Measurements from ENCODE around the gene CCDC200.

CCDC200 gene

DNA sequence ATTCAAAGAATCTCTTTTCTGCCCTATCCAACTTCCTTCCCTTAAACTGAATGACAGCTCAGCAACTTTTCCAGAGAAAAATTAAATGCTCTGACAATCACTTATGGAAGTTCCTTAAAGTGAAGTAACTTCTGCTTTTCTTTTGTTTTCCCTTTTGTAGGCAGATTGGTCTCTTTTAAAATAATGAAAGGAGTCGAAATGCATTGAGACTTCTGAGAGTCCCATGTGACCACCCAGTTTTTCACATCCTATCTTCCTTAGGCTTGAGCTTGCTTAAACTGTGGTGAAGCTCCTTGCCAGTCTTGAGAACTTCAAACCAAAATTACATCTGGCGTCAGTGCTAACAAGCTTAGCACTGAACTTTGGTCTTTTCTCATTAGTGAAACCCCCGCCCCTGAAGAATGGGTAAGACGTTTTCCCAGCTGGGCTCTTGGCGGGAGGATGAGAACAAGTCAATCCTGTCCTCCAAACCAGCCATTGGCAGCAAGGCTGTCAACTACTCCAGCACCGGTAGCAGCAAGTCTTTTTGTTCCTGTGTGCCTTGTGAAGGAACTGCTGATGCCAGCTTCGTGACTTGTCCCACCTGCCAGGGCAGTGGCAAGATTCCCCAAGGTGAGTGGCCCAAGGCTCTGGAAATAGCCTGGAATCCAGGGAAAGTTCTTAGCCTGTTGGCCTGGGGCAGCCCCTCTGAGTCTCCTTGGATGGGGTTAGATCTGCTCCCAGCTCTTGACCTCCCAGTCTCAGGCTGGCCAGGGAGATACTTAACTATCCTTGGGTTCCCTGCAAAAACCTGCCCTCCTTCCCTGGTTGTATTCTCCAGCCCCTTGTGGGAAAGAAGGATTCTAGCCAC, 15.6 kb downstream of the CCDC200 start:
- H3K36me3 ChIP-seq (ENCODE audit: control insufficient read depth in 2 of 2, insufficient read depth in 1 of 2, low read length in 2 of 2): peaks cover 11 to 88% of the 10 kb centered on the region in 2 experiments; a peak in 2 of 3 replicates
- ChIA-PET POLR2A (interaction anchor here (0.6 to 2.2 kb wide), 3 partner anchors 10 to 107 kb away, joined by 3 to 10 read pairs (median 5); no protein-coding TSS in a partner anchor), CTCF (no interaction called here)
- TF ChIP-seq PRDM1 (tag by site-specific recombination; IDR thresholded peaks at IDR 0.05): 0 out of 2 replicates have a peak, but pooled peaks have one; percentile 36
- TF ChIP-seq ZNF670 (tag by site-specific recombination; IDR thresholded peaks at IDR 0.05; ENCODE audit: low read depth): no peak
- TF ChIP-seq MZF1 (tag by site-specific recombination; IDR thresholded peaks at IDR 0.05; ENCODE audit: borderline replicate concordance): no peak
- no peak for TF ChIP-seq ZNF701 (tag by site-specific recombination; IDR thresholded peaks at IDR 0.05)
- no peak overlapping the region for H3K27ac ChIP-seq (ENCODE audit: extremely low read depth, low read depth, low read length)
- H3K4me1 ChIP-seq (ENCODE audit: control insufficient read depth, insufficient read depth, low read length): no peaks in the 10 kb centered on the region
- H3K9me3 ChIP-seq (ENCODE audit: control insufficient read depth, insufficient read depth, low read depth, low read length): no peaks in the 10 kb centered on the region
- no peak overlapping the region for H3K4me3 ChIP-seq (ENCODE audit: low read depth, low read length)

DNA sequence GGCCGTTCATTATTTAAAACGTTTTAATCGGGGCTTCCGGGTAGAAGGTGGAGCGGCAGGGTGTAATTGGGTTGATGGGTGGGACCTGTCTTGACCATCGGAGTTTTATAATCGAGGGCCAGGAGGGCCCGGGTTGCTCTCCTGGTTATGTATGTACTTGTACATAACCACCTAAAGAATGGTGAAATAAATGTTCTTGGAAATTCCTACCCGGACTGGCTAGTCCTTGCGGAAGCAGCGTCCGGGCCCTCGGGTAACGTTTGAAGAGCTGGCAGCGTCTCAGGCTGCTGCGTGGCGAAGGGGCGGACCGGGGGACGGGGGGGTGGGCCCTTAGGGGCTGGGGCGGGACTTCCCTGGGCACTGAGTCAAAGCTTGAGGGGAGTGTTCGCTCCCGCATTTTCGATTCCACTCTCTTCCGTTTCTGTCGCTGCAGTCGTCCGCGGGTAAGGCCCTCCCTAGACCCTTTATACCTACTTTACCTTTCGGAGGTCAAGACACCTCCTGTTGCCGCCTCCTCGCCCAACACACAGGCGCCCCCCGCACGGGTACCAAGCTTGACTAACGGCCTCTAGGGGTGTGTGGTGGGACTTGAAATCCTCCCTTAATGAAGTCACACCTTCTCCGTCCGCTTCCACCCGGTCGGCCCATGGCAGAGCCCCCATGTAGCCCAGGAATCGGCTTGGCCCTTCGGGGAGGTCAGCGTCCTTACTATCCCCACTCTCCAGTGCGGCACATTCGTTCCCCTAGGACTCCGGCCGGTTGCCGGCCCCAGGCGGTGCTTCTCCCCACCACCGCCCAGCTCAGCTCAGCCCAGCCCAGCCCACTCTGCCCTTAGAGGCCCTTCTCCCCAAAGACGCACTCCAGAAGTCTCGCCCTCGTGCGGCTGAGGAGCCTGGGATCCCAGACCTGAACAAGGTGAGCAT, 16.7 kb downstream of the CCDC200 start, which contains the start of gene TMEM106A:
TMEM106A (plus strand) TSS at position 396 of the 923 bp plus-strand sequence. CDS start 1,167 bp downstream, outside the sequence.
- H3K36me3 ChIP-seq (ENCODE audit: control insufficient read depth in 2 of 2, insufficient read depth in 1 of 2, low read length in 2 of 2): peaks cover 17 to 89% of the 10 kb centered on the region in 2 experiments
- H3K4me1 ChIP-seq (ENCODE audit: control insufficient read depth, insufficient read depth, low read length): no peaks in the 10 kb centered on the region
- H3K27ac ChIP-seq (ENCODE audit: extremely low read depth, low read depth, low read length): no peak within 1 kb of the TSS
- no peak for TF ChIP-seq ZNF114 (tag by site-specific recombination; IDR thresholded peaks at IDR 0.05)
- no peak for TF ChIP-seq ZNF248 (tag by site-specific recombination; IDR thresholded peaks at IDR 0.05)
- TF ChIP-seq ZNF10 (tag by site-specific recombination; IDR thresholded peaks at IDR 0.05): no peak
- TF ChIP-seq, protein P1, sequence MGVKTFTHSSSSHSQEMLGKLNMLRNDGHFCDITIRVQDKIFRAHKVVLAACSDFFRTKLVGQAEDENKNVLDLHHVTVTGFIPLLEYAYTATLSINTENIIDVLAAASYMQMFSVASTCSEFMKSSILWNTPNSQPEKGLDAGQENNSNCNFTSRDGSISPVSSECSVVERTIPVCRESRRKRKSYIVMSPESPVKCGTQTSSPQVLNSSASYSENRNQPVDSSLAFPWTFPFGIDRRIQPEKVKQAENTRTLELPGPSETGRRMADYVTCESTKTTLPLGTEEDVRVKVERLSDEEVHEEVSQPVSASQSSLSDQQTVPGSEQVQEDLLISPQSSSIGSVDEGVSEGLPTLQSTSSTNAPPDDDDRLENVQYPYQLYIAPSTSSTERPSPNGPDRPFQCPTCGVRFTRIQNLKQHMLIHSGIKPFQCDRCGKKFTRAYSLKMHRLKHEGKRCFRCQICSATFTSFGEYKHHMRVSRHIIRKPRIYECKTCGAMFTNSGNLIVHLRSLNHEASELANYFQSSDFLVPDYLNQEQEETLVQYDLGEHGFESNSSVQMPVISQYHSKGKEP (tag by site-specific recombination; IDR thresholded peaks at IDR 0.05): no peak
- no peak for TF ChIP-seq ZNF530 (tag by site-specific recombination; IDR thresholded peaks at IDR 0.05; ENCODE audit: low read depth)
- no peak for TF ChIP-seq ZNF335 (tag by site-specific recombination; conservative IDR thresholded peaks at IDR 0.05)
- TF ChIP-seq ZNF157 (tag by site-specific recombination; IDR thresholded peaks at IDR 0.05): no peak
- no peak for TF ChIP-seq ZNF768 (tag by site-specific recombination; IDR thresholded peaks at IDR 0.05)
- TF ChIP-seq YY2 (tag by site-specific recombination; IDR thresholded peaks at IDR 0.05): no peak
- no peak for TF ChIP-seq RBAK (tag by site-specific recombination; IDR thresholded peaks at IDR 0.05)
- no peak for TF ChIP-seq ZNF341 (tag by site-specific recombination; IDR thresholded peaks at IDR 0.05; ENCODE audit: low read depth)
- TF ChIP-seq ZNF785 (tag by site-specific recombination; IDR thresholded peaks at IDR 0.05): no peak
- TF ChIP-seq GLIS1 (tag by site-specific recombination; IDR thresholded peaks at IDR 0.05): no peak
- TF ChIP-seq ZBTB48 (tag by site-specific recombination; IDR thresholded peaks at IDR 0.05): no peak
- POLR2A ChIA-PET: interaction anchor here (1.2 kb wide), 1 partner anchor 11 kb away, joined by 5 read pairs; no protein-coding TSS in a partner anchor
- CTCF ChIA-PET: no interaction called here
- no peaks in the 10 kb centered on the region for H3K9me3 ChIP-seq (ENCODE audit: control insufficient read depth, insufficient read depth, low read depth, low read length)
- no peak within 1 kb of the TSS for H3K4me3 ChIP-seq (ENCODE audit: low read depth, low read length)

DNA sequence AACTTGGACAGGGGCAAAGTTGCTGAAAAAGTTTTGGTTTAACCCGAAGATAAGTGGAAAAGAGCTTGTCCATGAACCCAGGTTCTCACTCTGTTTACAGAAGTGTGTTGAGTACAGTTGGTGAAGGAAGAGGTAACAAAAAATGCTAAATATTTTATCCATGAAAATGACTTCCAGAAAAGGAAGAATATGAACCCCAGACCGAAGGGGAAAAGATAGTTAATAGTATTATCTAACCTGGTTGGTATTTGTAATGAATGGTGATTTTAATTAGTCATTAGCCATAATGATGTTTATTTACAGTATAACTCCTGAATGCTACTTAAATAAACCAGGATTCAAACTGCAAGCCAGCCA, 17.3 kb downstream of the CCDC200 start:
- ChIA-PET CTCF (interaction anchor here (0.6 kb wide), 1 partner anchor 198 kb away, joined by 3 read pairs; no protein-coding TSS in a partner anchor), POLR2A (no interaction called here)
- Histone ChIP-seq H3K36me3 (ENCODE audit: control insufficient read depth in 2 of 2, insufficient read depth in 1 of 2, low read length in 2 of 2) (peaks cover 17 to 89% of the 10 kb centered on the region in 2 experiments), H3K4me1 (ENCODE audit: control insufficient read depth, insufficient read depth, low read length) (no peaks in the 10 kb centered on the region), H3K4me3 (ENCODE audit: low read depth, low read length) (no peak overlapping the region), H3K9me3 (ENCODE audit: control insufficient read depth, insufficient read depth, low read depth, low read length) (no peaks in the 10 kb centered on the region), H3K27ac (ENCODE audit: extremely low read depth, low read depth, low read length) (no peak overlapping the region)
- TF ChIP-seq ZNF707 (tag by site-specific recombination; IDR thresholded peaks at IDR 0.05) (no peak), ZNF239 (tag by site-specific recombination; IDR thresholded peaks at IDR 0.05) (no peak), SP2 (tag by site-specific recombination; IDR thresholded peaks at IDR 0.05) (no peak), ZNF157 (tag by site-specific recombination; IDR thresholded peaks at IDR 0.05) (no peak), ZNF2 (tag by site-specific recombination; IDR thresholded peaks at IDR 0.05) (no peak)

Measured in HEK293 (cell line).